Measurements from ENCODE around the gene WNT11. TPM values are rescaled to one million over a fixed set of nuclear protein-coding genes. Genes with fewer than 3 reads are reported as not detected.

Gene WNT11
- total RNA-seq, 1 donor from 2014 or later, result 5.7 TPM

DNA sequence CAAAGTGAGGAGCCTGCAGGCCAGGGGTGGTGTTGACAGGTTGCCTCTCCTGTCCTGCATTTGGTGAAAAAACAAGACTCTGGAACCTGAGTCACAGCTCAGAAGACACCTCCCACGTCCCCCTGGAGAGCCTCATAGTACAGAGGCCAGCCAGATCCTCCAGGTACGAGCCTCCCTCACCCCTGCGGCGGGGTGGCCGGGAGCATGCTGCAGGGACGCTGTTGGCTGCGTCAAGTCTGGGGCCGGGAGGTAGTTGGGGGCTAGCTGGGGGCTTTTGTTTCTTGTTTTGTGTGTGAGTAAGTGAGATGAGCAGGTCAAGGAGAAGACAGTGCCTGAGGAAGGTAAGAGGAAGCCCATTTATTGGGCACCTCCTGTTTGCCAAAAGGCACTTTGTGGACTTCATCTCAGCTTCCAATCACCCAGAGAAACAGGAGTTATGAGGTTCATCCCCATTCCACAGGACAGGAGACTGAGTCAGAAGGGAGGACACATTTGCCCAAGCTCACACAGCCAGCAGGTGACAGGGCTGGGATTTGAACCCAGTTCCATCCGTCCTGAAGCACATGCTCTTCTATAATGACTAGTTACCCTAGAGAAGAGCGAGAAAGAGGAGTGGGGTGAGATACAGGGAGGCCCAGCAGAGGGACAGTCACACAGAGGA lies 18.3 kb upstream of the WNT11 start:
- FAIRE-seq, result no peak
- DNase-seq (ENCODE audit: low spot score in 2 of 2), result no peak

DNA sequence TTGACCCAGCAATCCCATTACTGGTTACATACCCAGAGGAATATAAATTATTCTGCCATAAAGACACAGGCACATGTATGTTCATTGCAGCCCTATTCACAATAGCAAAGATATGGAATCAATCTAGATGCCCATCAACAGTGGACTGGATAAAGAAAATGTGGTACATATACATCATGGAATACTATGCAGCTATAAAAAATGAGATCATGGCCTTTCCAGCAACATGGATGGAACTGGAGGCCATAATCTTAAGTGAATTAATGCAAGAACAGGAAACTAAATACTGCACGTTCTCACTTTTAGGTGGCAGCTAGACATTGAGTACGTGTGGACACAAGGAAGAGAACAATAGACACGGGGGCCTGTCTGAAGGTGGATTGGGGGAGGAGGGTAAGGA lies 15.1 kb upstream of the WNT11 start:
- FAIRE-seq, result no peak
- no peak for DNase-seq (ENCODE audit: low spot score in 2 of 2)

DNA sequence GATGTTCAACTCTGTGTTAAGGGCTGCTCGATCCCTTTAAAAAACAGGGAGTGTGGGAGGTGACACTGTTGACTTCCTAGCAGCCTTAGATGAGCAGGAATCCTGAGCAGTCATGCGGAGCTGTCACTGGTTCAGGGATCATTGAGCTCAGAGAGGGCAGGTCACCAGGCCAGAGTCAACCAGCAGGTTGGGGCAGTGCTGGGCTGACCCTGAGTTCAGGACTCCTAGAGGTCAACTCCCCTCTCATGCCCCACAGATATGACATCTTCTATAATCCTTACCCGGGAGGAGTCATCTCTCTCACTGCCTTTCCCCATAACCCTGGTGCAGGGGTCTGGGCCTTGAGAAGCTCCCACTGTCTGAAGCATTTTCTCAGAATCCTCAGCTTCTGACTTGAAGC lies 12.9 kb upstream of the WNT11 start:
- no peak for FAIRE-seq

DNA sequence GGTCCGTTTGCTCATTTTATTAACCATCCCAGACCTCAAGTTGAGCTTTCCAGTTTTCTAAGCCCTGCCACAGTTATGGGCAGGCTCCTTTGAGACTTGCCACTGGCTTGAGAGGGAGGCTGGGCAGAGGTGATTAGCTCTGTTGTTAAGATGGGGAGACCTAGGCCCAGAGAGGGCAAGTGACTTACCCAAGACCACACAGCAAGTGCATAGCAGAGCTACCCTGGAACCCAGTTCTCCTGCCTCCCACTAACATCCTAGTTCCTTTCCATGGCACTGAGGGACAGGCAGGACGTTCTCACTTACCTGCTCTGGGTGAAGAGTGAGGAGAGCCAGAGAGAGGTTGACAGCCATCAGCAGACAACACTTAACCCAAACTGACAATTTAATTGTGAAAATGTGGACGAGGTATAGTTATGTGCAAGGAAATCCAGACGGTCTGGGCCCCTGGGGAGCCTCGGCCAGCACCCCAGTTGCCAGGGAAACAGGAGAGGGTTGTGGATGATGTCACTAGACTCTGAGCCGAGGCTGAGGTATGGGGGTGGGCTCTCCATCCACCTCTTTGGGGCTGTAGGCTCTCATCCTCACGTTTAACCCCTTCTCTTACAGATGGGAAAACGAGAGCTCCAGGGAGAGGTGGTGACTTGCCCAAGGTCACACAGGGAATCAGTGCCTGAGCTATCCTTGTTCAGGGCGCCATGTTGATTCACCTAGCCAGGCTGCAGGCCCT lies 12.3 kb upstream of the WNT11 start:
- no peak for FAIRE-seq

More for the DNA sequence above, 12.9 kb upstream of the WNT11 start:
- no peak for DNase-seq (ENCODE audit: low spot score in 2 of 2)

GRCh38 chr11:76217653-76218160 lies 11.4 kb upstream of the WNT11 start:
- FAIRE-seq (no peak), DNase-seq (ENCODE audit: low spot score in 2 of 2) (no peak)

More for the DNA sequence above, 12.3 kb upstream of the WNT11 start:
- DNase-seq (ENCODE audit: low spot score in 2 of 2), result no peak

DNA sequence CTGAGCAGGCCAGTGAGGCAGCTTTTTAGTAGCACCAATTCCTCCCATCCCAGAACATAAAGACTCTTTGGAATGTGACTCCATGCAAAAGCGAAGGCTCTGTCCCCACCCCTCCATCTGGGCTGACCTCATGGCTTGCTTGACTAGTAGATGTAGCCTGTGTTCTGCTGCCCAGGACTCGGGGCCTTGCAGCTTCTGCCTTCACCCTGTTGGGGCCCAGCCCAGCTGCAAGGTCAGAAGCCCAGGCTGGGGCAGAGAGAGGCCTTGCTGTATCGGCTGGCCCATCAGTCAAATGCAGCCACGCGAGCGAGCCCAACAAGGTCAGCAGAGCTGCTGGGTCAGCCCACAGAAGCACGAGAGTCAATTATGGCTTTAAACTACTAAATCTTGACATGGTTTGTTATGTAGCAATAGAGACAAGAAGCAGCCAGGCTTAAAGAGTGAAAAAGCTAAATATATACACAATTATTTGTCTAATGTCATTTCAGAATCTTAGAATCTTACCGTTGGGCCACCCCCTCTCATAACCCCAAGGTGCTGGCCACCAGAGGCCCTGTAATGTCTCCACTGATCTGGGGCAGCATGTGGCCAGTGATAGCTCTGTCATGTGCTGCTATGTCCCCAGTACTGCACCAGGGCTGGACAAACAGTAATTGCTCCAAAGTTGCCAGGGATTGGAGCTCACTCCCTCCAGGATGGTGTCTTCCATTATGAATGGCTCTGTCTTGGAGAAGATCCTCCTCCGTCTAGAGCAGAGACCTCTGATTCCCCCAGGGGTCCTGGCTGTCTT lies 10.4 kb upstream of the WNT11 start:
- FAIRE-seq, result no peak
- no peak for DNase-seq (ENCODE audit: low spot score in 2 of 2)

DNA sequence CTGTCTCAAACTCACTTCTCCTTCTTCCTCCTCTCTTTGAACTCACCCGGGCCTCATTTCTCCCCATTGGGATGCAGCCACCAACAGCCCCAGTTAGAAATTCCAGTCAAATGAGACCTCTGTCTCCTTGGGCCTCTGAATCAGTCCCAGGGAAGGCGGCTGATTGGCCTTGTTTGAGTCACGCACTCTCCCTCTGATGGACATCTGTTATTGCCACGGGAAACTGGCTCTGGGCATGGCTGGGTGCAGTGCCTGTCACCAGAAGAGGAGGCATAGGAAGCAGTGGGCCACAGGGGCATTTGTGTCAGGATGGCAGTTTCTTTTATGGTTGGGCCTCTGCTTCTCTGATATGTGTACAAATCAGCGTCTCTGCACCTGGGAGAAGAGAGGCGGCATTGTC lies 9.6 kb upstream of the WNT11 start:
- FAIRE-seq (no peak), DNase-seq (ENCODE audit: low spot score in 2 of 2) (no peak)

DNA sequence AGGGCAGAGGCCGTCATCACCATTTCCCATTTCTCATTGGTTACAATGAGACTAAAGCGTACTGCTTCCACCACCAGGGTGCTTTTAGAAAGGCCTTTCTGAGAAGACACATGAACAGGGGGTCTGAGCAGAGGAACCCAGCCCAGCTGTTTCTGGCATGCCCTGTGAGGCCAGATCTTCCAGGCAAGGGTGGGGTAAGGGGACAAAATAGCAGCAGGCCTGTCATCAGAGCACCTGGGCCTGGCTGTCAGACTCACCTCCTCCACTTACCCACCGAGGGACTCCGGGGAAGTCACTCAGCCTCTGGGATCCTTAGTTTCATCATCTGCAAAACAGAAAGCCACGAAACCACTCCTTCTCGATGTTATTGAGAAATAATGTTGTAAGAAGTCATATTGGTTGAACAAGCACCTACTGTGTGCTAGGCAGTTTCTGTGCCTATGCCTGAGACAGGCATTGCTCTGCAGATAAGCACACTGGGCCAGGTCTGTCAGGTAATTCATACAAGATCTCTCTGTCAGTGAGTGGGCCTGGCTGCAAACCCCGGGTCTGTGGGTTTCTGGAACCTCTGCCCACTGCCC lies 8.8 kb upstream of the WNT11 start:
- no peak for FAIRE-seq

GRCh38 chr11:76214186-76214585 lies 7.9 kb upstream of the WNT11 start:
- DNase-seq (ENCODE audit: low spot score in 2 of 2), result no peak
- FAIRE-seq, result no peak

More for the DNA sequence above, 8.8 kb upstream of the WNT11 start:
- no peak for DNase-seq (ENCODE audit: low spot score in 2 of 2)

GRCh38 chr11:76212086-76213035 lies 6.1 kb upstream of the WNT11 start:
- DNase-seq (ENCODE audit: low spot score in 2 of 2) (no peak), FAIRE-seq (no peak)

DNA sequence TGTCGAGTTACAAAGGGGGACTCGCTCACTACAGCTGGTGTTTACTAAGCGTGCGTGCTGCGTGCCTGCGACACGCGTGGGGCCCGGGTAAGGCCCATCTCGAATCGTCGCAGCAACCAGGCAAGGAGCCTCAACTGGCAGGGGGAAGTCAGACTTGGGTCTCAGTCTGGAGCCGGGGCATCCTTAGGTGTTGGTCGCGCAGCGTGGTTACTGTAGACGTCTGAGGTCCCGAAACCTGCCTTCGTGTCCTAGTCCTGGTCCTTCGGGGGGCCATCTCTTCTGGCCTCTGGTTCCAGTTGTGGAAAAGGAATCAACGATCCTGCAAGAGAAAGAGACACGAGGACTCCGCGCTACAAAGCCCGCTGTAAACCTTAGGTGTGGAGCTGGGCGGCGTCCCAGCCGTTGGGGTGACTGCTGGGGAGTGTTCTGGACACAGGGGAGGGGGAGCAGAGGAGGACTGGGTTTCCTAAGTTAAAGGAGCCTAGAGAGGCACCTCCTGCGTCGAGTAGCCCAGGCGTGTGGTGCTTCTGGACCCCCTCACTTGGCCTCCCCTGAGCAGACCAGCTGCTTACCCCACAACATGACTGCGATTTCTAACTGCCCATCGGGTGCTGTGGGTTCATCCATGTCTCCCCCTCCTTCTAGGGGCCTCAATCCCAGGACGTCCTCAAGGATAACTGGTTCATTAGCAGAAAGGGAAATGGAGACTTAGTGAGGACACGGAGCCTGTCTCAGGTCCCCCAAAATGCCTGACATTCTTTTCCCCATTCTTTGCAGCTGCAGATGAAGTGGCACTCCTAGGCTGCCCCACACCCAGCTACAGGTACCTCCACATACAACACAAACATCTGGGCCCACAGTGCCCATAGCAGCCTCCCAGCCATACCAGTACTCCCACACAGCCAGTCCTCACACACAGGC lies 4.9 kb upstream of the WNT11 start:
- FAIRE-seq (no peak), DNase-seq (ENCODE audit: low spot score in 2 of 2) (no peak)

GRCh38 chr11:76209973-76210930 lies 4.0 kb upstream of the WNT11 start:
- FAIRE-seq (no peak), DNase-seq (ENCODE audit: low spot score in 2 of 2) (peak; percentile 53 to 63)

DNA sequence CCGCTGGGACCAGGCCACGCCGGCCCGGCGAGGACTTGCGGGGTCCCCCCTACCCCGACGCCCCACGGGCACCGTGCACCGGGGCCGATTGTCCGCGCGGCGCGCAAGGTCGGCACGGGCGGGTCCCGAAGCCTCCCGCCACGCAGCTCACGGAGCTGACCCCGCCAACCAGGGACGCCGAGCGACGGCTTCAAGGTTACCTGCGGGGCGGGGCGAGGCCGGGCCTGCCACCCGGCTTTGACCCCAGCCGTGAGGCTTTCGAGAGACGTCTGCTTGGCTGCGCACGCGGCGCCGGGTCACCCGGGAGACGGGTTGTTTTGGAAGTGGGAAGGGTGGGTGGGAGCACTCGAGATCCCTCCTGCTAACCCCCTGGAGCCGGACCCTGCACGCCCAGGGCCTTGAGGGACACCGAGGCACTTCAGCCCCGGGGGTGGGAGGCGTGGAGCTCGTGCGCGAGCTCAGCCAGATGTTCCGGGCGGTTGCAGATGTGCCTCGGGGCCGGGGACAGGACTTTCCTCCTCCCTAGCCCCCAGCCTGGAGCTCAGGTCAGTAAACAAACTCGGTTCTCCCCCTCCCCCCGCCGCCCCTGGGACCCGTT lies 3.2 kb upstream of the WNT11 start:
- FAIRE-seq (no peak), DNase-seq (ENCODE audit: low spot score in 2 of 2) (no peak)

- DNase-seq (ENCODE audit: low spot score in 2 of 2) (peak; percentile 77 to 78), FAIRE-seq (no peak)
These were observed 2.4 kb upstream of the WNT11 start for GRCh38 chr11:76208438-76209374.

DNA sequence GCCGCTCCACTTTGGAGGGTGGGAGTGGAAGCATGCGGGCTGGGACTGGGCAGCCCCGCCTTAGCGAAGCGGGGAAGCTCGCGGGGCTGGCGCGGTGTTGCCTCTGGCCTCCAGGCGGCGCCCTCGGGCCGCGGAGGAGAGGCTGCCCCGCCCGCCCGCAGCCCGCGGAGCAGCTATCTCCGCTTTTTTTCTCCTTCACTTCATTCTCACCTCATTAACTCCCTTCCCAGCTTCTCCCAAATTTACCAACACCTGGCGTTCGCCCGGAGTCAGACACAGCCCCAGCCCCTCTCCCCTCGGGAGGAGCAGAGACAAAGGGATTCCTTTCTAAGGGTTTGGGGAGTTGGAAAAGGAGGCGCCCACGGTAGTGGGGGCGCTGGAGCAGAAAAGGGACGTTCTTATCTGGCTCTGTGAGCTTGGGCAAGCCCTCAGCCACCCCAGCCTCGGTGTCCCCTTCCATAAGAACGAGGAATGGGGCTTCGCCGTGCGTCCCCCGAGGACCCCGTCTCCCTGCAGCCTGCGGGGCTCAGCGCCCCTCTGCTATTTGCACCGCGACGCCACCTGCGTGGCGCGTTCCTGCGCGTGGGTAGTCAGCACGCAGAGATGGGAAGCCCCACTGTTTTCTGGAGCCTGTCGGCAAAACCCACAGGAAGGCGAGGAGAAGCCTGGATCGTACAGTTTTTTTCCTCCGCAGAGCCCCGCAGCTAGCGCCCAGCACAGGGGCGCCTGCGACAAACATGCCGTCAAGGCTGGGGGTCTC lies 1.5 kb upstream of the WNT11 start:
- peak; percentile 91 to 92 for DNase-seq (ENCODE audit: low spot score in 2 of 2)
- FAIRE-seq, result no peak

DNA sequence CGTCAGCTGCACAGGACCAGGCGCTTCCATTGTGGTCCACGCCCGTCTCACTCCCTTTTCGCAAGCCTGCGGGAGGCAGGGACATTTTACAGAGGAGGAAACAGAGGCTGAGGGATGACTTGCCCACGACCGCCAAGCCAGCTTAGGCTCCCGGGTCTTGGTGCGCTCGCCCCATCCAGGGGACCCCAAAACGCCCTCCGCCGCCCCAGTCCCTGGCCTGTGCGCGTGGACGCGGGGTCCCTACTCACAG lies 300 bp downstream of the WNT11 start:
- no peak for FAIRE-seq
- no peak for DNase-seq (ENCODE audit: low spot score in 2 of 2)

All from frontal cortex (tissue), 4 donors.